Measurements from ENCODE around the gene HEATR9. TPM values are rescaled to one million over a fixed set of nuclear protein-coding genes. Genes with fewer than 3 reads are reported as not detected.
A peak's percentile ranks its signal among the peaks of the same experiment; 100 is the strongest.

HEATR9 gene
- total RNA-seq, 1 donor from 2014 or later, result not detected

GRCh38 chr17:35841505-35841904, 27.2 kb downstream of the HEATR9 start:
- Mint-ChIP-seq H3K4me1 (peaks cover 11% of the 10 kb centered on the region), H3K36me3 (ENCODE audit: low read depth) (peaks cover 68% of the 10 kb centered on the region), H3K27ac (no peak overlapping the region), H3K27me3 (no peaks in the 10 kb centered on the region), H3K4me3 (no peak overlapping the region), H3K9me3 (no peaks in the 10 kb centered on the region)
- no peak for DNase-seq
- intact Hi-C loops (cut with micrococcal nuclease), result no loop called here

GRCh38 chr17:35841101-35841500, 27.6 kb downstream of the HEATR9 start:
- Mint-ChIP-seq H3K9me3 (no peaks in the 10 kb centered on the region), H3K36me3 (ENCODE audit: low read depth) (peaks cover 69% of the 10 kb centered on the region), H3K27me3 (no peaks in the 10 kb centered on the region), H3K27ac (no peak overlapping the region), H3K4me1 (peaks cover 11% of the 10 kb centered on the region), H3K4me3 (no peak overlapping the region)
- intact Hi-C loops (cut with micrococcal nuclease), result no loop called here
- no peak for DNase-seq

- peaks cover 6% of the 10 kb centered on the region for H3K4me1 Mint-ChIP-seq
- no peak overlapping the region for H3K27ac Mint-ChIP-seq
- no peak for DNase-seq
- H3K36me3 Mint-ChIP-seq (ENCODE audit: low read depth), result peaks cover 66% of the 10 kb centered on the region
- H3K9me3 Mint-ChIP-seq, result no peaks in the 10 kb centered on the region
- no peaks in the 10 kb centered on the region for H3K27me3 Mint-ChIP-seq
- intact Hi-C loops (cut with micrococcal nuclease), result no loop called here
- no peak overlapping the region for H3K4me3 Mint-ChIP-seq
Observed at GRCh38 chr17:35825206-35825605, 43.5 kb downstream of the HEATR9 start.

GRCh38 chr17:35821308-35821707, 47.4 kb downstream of the HEATR9 start:
- Mint-ChIP-seq H3K9me3 (no peaks in the 10 kb centered on the region), H3K27me3 (no peaks in the 10 kb centered on the region), H3K4me1 (peaks cover 16% of the 10 kb centered on the region), H3K27ac (no peak overlapping the region), H3K36me3 (ENCODE audit: low read depth) (peaks cover 64% of the 10 kb centered on the region), H3K4me3 (no peak overlapping the region)
- intact Hi-C loops (cut with micrococcal nuclease), result no loop called here
- no peak for DNase-seq

GRCh38 chr17:35819455-35819854, 49.2 kb downstream of the HEATR9 start:
- Mint-ChIP-seq H3K4me3 (no peak overlapping the region), H3K4me1 (peaks cover 28% of the 10 kb centered on the region), H3K9me3 (no peaks in the 10 kb centered on the region), H3K36me3 (ENCODE audit: low read depth) (peaks cover 59% of the 10 kb centered on the region), H3K27me3 (no peaks in the 10 kb centered on the region), H3K27ac (peak overlapping the region; percentile 41)
- intact Hi-C loops (cut with micrococcal nuclease), result no loop called here
- no peak for DNase-seq

- Mint-ChIP-seq H3K27ac (no peak overlapping the region), H3K4me1 (peaks cover 36% of the 10 kb centered on the region), H3K27me3 (no peaks in the 10 kb centered on the region), H3K4me3 (no peak overlapping the region), H3K9me3 (no peaks in the 10 kb centered on the region), H3K36me3 (ENCODE audit: low read depth) (peaks cover 50% of the 10 kb centered on the region)
- intact Hi-C loops (cut with micrococcal nuclease), result no loop called here
- DNase-seq, result no peak
Observed at GRCh38 chr17:35817196-35817595, 51.5 kb downstream of the HEATR9 start.

GRCh38 chr17:35816723-35817122, 52.0 kb downstream of the HEATR9 start:
- intact Hi-C loops (cut with micrococcal nuclease), result no loop called here
- H3K27me3 Mint-ChIP-seq, result no peaks in the 10 kb centered on the region
- H3K27ac Mint-ChIP-seq, result no peak overlapping the region
- peaks cover 50% of the 10 kb centered on the region for H3K36me3 Mint-ChIP-seq (ENCODE audit: low read depth)
- H3K9me3 Mint-ChIP-seq, result no peaks in the 10 kb centered on the region
- no peak for DNase-seq
- no peak overlapping the region for H3K4me3 Mint-ChIP-seq
- H3K4me1 Mint-ChIP-seq, result peaks cover 38% of the 10 kb centered on the region

- H3K36me3 Mint-ChIP-seq (ENCODE audit: low read depth), result peaks cover 37% of the 10 kb centered on the region
- no peak overlapping the region for H3K4me3 Mint-ChIP-seq
- intact Hi-C loops (cut with micrococcal nuclease), result no loop called here
- H3K27ac Mint-ChIP-seq, result no peak overlapping the region
- no peaks in the 10 kb centered on the region for H3K27me3 Mint-ChIP-seq
- DNase-seq, result no peak
- no peaks in the 10 kb centered on the region for H3K9me3 Mint-ChIP-seq
- peaks cover 50% of the 10 kb centered on the region for H3K4me1 Mint-ChIP-seq
Observed at GRCh38 chr17:35812456-35812855, 56.2 kb downstream of the HEATR9 start.

- Mint-ChIP-seq H3K27ac (no peak overlapping the region), H3K27me3 (no peaks in the 10 kb centered on the region), H3K4me1 (peaks cover 54% of the 10 kb centered on the region), H3K9me3 (no peaks in the 10 kb centered on the region), H3K36me3 (ENCODE audit: low read depth) (peaks cover 34% of the 10 kb centered on the region), H3K4me3 (peak overlapping the region; percentile 26)
- intact Hi-C loops (cut with micrococcal nuclease), result no loop called here
- DNase-seq, result peak; percentile 51
Observed at GRCh38 chr17:35811759-35812158, 56.9 kb downstream of the HEATR9 start.

- no peaks in the 10 kb centered on the region for H3K27me3 Mint-ChIP-seq
- DNase-seq, result no peak
- H3K9me3 Mint-ChIP-seq, result no peaks in the 10 kb centered on the region
- peaks cover 27% of the 10 kb centered on the region for H3K36me3 Mint-ChIP-seq (ENCODE audit: low read depth)
- peaks cover 49% of the 10 kb centered on the region for H3K4me1 Mint-ChIP-seq
- H3K27ac Mint-ChIP-seq, result peak overlapping the region; percentile 97
- H3K4me3 Mint-ChIP-seq, result peak overlapping the region; percentile 99
- intact Hi-C loops (cut with micrococcal nuclease), result loop anchor here (1.0 to 10.0 kb wide), 3 partner anchors 46 to 565 kb away; partner anchors contain the start of genes SLFN12L and SLFN5
Observed at GRCh38 chr17:35809855-35810461, 58.7 kb downstream of the HEATR9 start.

GRCh38 chr17:35808962-35809854, 59.5 kb downstream of the HEATR9 start, which contains the start of gene TAF15:
Gene TAF15, plus strand, starts transcription at chr17:35809484. Its CDS starts 86 bp downstream, at chr17:35809570.
- H3K4me3 Mint-ChIP-seq, result peak within 1 kb of the TSS; percentile 99
- peaks cover 48% of the 10 kb centered on the region for H3K4me1 Mint-ChIP-seq
- peak within 1 kb of the TSS; percentile 97 for H3K27ac Mint-ChIP-seq
- intact Hi-C loops (cut with micrococcal nuclease), result loop anchor here (1.0 to 10.0 kb wide), 3 partner anchors 45 to 564 kb away; partner anchors contain the start of genes SLFN12L and SLFN5
- no peaks in the 10 kb centered on the region for H3K27me3 Mint-ChIP-seq
- H3K9me3 Mint-ChIP-seq, result no peaks in the 10 kb centered on the region
- DNase-seq, result peak; percentile 99
- peaks cover 25% of the 10 kb centered on the region for H3K36me3 Mint-ChIP-seq (ENCODE audit: low read depth)

- Mint-ChIP-seq H3K4me1 (peaks cover 43% of the 10 kb centered on the region), H3K36me3 (ENCODE audit: low read depth) (peaks cover 20% of the 10 kb centered on the region), H3K9me3 (no peaks in the 10 kb centered on the region), H3K27ac (peak overlapping the region; percentile 97), H3K27me3 (no peaks in the 10 kb centered on the region), H3K4me3 (peak overlapping the region; percentile 99)
- intact Hi-C loops (cut with micrococcal nuclease), result loop anchor here (5.0 to 10.0 kb wide), 2 partner anchors 271 to 564 kb away; partner anchors contain the start of genes SLFN12L and SLFN5
- DNase-seq, result peak; percentile 70
Observed at GRCh38 chr17:35808240-35808961, 60.3 kb downstream of the HEATR9 start.

- intact Hi-C loops (cut with micrococcal nuclease), result loop anchor here (5.0 to 10.0 kb wide), 2 partner anchors 270 to 563 kb away; partner anchors contain the start of genes SLFN12L and SLFN5
- Mint-ChIP-seq H3K27ac (peak overlapping the region; percentile 97), H3K36me3 (ENCODE audit: low read depth) (peaks cover 15% of the 10 kb centered on the region), H3K27me3 (no peaks in the 10 kb centered on the region), H3K4me3 (peak overlapping the region; percentile 99), H3K4me1 (peaks cover 41% of the 10 kb centered on the region), H3K9me3 (no peaks in the 10 kb centered on the region)
- DNase-seq, result peak; percentile 60
Observed at GRCh38 chr17:35807371-35808144, 61.1 kb downstream of the HEATR9 start.
